GM18868 (cell line): ENCODE results near the gene FAM89B.

Source experiments
- ATAC-seq: cut with Tn5 transposase; IDR thresholded peaks from one replicate; pipeline ENCODE4 v1.9.1; 2021; ENCODE audit warnings: mild to moderate bottlenecking, moderate library complexity; ENCODE audit not compliant: unreplicated experiment

The FAM89B gene

DNA sequence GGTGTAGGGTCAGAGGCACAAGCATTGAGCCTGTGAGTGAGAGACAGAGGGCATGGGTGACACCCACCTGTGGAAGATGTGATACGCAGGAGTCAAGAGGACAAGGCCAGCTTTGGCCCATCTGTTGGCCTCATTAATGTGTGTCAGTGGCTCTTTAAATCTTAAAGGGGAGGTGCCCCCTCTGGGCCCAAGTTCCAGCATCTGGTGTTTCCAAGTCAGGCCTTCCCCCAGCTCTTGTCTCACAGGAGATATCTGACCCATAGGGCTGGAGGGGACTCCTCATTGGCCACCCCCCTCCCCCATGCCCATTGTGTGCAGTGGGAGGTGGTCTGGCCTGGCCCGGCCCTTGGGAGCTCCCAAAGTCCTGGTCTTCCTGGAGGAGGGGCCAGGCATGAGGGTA, 14.3 kb downstream of the FAM89B start:
- ATAC-seq = no peak

DNA sequence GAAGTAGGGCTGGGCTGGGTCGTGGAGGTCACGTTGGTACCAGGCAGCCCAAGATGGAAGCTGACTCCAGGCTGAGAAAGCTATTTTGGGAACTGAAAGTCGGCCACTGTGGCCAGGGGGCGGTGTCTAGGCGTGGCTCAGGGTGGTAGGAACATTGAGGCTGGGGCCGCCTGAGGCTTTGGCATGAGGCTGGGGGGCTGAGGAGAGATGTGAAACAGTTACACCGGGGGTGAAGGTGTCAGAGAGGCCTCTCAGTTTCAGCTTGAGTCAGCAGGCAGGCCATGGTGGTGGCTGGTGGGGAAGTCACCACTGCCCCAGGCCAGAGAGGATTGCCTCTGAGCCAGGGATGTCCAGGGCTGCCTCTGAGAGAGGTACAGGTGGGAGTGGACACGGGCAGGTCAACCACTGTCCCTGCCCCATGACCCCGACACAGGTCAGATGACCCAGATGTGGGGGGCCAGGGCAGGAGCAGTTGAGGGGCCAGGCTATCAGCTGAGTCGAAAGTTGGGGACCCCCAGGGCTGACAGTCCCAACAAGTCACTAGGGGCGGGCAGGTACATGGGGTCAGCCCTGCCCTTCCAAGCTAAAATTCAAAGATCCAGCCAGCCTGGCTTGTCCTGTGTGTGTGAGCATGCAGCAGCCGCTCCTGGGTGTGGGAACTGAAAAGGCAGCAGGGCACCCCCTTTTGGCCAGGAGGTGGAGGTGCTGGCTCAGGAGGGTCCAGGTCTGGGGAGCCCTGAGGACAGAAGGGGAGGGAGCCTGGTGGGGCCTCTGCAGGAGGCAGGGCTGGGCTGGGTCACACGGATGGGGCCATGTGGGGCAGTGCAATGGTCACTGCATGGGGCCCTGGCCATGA, 16.1 kb downstream of the FAM89B start:
- ATAC-seq = peak; percentile 73

DNA sequence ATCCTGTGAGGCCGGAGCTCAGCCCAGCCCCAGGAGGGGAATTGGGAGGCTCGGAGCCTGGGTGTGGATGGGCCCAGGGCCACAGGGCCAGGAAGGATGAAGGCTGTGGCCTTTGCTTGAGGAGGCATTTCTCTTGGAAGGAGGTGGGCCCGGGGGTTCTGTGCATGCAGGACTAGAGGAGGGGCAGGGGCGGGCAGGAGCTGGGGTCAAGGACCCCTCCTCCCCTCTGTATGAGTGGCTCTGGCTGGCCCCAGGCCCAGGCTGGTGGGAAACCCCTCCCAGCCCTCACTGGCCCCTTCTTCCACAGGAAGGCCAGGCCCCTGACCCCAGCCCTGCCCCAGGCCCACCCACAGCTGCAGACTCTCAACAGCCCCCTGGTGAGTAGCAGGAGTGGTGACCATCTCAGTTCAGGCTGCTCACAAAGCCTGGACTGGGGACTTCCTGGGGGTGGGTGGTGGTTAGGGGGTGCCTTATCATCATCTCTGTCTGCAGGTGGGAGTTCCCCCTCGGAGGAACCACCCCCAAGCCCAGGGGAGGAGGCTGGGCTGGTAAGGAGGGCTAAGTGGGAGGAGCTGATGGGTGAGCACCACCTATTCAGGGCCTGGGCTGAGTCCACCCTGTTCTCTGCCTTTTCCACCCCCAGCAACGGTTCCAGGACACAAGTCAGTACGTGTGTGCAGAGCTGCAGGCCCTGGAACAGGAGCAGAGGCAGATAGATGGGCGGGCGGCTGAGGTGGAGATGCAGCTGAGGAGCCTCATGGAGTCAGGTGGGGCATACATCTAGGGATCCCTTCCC, 17.3 kb downstream of the FAM89B start:
- peak; percentile 44 for ATAC-seq

DNA sequence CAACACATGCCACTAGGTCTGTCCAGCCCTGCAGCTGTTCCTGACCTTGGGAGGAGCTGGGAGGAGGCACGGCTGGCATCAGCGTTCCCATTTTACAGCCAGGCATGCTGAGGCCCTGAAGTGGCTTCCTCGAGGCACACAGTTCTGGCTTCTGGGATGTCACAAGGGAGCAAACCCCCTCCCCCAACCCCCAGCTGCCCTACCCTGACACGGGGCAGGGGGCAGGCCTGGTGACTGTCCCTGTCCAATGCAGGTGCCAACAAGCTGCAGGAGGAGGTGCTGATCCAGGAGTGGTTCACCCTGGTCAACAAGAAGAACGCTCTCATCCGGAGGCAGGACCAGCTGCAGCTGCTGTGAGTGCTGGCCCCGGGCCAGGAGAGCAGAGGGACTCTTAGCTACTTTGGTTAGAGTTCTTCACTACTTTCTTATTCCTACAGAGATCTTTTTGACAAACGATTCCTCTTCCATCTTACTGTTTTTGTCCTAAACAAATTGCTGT, 18.0 kb downstream of the FAM89B start:
- ATAC-seq = no peak

DNA sequence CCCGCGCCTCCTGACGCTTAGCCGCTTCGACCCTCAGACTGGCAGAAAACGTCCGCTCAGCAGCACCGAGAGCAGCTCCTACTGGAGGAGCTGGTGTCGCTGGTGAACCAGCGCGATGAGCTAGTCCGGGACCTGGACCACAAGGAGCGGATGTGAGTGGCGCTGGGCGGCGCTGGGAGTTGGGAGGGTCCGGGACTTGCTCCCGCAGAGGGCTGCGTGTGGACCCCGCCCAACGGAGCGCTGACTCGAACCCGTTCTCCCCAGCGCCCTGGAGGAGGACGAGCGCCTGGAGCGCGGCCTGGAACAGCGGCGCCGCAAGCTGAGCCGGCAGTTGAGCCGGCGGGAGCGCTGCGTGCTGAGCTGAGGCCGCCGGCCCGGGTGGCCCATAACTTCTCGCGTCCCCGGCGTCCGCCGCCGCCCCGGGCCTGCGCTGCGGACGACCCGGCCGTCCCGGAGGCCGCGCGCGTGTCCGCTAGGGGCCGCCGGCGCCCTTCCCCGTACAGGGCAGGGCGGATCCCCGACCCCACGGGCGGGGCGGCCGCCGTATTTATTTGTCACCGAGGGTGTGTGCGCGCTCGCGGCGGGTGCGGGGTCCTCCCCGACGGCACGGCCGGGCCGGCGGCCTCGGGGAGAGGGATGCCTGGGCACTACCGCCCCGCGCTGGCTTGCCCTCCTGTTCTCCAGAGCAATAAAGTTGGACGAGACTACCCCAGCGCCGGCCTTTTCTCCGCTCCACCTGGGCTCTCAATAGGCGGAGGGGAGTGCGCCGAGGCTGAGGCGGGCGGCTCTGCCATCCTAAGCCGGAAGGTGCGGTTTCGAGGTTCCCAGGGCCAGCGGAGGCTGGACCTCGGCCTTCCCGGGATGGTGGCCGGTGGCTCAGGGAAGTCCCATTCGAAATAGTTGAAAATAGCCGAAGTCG, 19.9 kb downstream of the FAM89B start:
- ATAC-seq = no peak

DNA sequence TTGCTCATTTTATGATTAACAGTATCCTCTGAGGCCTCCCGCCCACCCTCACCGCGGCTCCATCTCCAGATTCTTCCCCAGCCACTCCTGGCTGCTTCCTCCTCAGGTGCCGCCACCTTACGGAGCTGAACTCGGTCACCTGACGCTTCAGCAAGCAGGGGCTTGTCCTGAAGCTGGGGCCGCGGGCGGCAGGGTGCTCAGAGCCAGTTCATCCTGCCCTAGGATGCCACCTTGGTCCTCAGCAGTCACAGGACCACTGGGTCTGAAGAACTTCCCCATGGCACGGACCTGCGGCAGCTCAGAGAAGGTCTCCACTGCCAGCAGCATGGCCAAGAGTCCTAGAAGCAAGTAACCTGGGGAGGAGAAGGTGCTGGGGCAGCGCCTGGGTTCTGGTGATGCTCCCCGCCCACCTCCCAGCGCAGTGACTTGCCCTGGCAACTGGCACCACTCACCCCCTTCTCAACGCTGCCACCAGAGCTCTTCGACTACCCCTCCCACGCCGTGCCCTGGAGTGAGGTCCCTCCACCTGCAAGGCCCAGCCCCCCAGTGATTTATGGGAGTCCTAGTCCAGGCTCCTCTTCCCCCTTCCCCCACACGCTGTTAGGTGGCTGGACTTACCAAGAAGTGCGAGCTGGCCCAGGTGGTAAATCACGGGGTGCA, 20.6 kb downstream of the FAM89B start:
- ATAC-seq = no peak

DNA sequence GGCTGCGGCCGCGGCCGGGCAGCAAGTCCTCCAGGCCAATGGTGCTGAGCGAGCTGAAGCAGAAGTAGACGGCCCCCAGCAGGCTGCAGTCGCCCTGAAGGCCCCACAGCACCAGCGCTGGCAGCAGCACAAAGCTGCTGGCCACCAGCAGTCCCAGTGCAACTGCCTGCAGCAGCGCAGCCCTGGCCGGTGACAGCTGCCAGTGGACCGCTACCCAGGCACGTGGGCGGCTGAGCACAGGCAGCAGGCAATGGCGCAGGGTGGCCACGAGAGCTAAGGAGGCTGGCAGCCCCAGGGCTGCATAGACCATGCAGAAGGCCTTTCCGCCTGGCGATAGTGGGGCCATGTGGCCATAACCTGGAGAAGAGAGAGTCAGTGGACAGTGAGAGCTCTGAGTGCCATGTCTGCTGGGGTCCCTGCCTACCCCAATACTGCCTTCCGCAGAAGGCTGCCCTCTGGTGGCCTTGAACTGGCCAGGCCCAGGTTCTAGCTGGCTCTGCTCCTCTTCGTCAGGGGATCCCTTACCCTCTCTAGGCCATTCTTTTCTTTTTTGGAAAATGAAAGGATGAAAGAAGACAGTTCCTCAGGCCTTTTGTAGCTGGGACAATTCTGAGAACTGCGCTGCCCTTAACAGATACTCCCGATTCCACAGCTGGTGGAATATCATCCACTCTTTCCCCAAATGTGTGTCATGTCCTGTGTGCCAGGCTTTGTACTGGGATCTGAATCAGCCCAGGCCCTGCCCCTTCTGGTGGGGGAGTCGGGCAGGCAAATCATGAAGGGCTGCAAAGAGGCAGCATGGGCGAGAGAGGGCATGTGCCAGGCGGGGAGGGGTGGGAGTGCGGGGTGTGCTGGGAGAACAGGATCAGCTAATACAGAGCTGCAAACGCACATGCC, 21.4 kb downstream of the FAM89B start:
- ATAC-seq = no peak

DNA sequence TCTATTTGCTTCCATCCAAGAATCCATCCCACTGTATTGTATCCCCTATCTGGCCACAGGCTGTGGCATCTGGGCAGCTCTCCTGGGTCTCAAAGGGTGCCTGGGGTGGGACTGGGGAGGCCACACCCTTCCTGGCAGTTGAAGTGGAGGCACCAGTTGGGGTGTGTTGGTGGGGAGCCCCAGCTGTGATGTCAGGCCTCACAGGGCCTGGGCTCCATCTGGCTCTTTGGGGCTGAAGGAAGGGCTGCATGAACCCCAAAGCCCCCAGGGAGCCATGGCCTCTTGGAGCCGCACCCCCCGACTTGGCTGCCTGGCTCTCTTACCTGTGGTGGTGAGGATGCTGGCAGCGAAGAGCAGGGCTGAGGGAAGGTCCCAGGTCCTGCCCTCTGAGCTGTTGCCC, 22.8 kb downstream of the FAM89B start:
- ATAC-seq = no peak

DNA sequence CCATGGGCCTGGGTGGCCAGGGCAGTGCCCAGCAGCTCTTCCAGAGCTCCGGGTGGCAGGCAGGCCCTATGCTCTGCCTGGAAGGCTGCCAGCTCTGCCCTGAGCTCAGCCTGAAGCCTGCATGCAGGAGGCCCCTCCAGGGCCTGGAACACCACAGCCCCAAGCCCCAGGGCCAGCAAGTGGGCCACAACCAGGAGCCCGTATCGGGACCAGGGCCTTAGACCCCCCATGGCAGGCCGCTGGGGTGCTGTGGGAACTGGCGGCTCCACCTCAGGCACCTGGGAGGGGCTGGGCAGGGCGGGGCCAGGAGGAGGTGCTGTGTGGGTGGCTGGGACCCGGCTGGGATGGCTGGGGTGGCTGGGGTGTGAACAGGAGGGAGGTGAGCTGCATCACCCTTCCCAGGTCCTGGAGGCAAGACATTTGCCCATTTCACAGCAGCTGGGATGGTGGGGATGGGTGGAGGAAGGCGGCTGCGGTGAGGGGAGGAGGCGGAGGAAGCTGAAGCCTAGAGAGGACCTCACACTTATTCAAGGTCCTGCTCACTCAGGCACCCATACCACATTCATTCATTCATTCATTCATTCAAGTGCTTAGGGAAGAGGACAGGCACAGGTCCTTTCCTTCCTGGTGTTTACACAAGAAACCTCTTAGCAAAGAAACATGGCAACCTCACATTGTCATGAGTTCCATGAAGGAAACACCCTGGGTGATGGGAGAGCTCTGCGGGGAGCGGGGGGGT, 23.4 kb downstream of the FAM89B start, which contains the start of gene KCNK7:
Gene KCNK7, minus strand, starts transcription at position 258 of the 739 bp plus-strand sequence. Its CDS starts 28 bp downstream, at position 230.
- no peak for ATAC-seq

DNA sequence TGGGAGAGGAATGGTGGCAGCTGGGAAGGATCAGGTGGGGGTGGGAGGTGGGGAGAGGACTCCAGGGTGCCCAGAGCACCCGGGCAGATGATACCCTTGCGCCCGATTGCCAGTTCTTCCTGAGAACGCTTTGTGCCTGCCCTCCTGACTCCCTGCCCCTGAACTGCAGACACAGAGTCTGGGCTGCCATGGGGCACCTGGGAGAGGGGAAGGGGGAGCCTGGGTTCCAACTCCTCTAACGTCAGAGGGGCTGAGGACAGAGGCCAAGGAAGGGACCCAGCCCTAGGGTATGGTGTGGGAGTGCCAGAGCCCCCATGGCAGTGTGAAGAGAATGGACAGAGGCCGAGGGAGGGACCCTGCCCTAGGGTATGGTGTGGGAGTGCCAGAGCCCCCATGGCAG, 24.2 kb downstream of the FAM89B start:
- ATAC-seq = no peak

DNA sequence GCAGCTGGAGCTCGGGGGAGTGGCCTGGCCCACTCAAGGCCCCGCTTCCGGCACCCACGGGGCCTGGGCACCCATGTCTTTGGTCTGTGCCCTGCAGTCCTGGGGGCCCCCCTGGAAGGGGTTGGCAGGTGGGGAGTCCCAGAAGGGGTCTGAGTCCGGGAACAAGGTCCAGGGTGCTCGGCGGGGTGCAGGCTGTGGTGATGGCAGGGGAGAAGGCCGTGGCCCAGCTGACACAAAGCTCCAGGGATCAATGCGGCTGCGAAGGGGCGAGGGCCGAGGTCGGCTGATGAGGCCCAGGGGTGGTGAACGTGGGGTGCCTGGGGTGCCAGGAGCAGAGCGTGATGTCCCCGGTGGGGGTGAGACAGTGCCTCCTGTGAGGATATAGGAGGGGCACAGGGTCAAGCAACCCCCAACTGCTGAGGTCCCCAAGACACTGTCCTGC, 25.9 kb downstream of the FAM89B start:
- ATAC-seq = no peak

DNA sequence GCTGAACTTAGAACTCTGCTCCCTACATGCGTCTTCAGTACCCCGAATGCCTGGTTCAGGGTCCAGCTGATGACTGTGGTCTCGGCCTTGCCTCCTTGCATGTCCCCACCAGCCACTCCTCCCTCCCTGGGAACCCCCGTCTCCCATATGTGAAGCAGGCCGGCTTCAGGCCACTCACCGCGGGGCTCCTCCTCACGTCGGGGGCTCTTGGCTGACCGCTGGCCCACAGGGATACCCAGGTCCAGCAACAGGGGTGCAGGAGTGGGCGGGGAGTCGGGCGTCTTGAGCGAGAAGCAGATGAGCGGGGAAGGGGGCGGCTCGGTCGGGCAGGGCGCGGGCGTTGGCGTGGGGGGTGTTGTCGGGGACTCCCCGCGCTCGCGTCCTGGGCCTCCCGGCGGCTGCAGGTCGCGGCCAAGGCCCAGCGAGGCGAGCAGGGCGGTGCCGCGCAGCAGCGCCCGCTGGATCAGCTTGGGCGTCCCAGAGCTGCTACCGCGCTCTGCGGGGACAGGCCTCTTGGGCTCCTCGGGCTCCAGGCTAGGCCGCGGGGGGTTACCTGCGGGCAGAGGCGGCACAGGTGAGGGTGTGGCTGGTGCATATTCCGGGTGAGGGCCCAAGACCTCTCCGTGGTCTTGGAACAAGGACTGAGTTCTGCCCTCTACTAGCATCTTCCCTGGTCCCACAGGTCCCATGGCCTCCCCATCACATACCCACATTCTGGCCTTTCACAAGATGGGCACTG, 27.0 kb downstream of the FAM89B start:
- ATAC-seq = no peak

DNA sequence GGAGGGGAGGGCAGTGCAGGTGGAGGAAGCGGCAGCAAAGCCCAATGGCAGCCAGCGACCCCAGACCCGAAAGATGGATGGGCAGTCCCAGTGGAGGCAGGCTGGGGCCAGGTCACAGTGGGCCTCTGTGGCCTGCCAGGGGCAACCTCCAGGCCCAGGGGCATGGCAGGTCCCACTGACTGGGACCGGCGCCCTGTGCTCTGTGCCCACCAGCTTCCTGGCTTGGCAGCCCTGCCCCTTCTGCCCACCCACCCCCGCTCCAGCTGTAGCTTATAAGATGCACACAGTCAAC, 27.6 kb downstream of the FAM89B start:
- ATAC-seq = no peak

DNA sequence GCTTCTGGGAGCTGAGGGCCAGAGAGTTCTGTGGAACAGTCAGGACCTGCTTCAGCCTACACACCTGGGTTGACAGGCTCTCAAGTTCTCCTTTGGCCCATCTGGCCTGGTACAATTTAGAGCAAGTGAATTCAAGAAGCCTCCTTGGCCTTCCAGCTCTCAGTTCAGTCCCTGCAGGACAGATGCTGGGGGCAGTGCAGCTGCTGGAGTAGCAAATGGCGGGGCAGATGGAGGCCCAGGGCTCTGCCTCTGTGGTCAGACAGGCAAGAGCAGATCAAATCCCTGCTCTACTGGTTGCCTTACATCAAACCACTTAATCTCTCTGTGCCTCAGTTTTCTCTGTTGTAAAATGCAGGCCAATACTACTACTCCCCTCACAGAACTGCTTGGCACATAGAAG, 31.9 kb downstream of the FAM89B start:
- no peak for ATAC-seq

DNA sequence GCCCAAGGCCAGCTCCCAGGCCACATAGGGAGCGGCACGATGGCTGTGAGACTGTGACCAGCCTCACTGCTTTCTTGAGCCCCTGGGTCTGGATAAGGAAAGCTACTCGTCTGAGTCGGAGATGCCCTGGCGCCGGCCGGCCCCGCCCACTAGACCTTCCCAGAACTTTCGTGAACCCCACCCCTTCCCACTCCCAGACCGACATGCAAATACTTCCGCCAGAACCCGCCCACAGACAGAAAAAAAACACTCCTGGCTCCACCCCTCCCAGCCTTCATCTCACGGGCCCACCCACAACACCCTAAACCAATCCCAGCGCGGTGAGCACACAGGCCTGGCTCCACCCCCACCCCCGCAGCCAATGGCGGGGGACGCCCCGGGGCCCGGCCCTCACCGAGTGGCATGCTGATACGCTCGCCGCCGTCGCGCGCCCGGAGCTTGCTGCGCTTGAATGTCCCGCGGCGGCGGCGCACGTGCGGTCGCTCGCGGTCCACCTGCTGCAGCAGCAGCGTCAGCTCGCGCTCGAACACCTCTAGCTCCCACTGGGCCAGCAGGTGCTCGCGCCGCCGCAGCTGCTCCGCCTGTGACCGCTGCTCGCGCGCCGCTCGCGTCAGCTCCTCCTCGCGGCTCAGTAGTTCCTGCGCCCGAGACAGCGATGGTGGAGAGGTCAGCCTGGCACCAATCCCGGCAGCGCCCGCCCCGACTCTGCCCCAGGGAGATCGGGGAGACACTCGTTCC, 34.7 kb downstream of the FAM89B start:
- ATAC-seq = no peak

DNA sequence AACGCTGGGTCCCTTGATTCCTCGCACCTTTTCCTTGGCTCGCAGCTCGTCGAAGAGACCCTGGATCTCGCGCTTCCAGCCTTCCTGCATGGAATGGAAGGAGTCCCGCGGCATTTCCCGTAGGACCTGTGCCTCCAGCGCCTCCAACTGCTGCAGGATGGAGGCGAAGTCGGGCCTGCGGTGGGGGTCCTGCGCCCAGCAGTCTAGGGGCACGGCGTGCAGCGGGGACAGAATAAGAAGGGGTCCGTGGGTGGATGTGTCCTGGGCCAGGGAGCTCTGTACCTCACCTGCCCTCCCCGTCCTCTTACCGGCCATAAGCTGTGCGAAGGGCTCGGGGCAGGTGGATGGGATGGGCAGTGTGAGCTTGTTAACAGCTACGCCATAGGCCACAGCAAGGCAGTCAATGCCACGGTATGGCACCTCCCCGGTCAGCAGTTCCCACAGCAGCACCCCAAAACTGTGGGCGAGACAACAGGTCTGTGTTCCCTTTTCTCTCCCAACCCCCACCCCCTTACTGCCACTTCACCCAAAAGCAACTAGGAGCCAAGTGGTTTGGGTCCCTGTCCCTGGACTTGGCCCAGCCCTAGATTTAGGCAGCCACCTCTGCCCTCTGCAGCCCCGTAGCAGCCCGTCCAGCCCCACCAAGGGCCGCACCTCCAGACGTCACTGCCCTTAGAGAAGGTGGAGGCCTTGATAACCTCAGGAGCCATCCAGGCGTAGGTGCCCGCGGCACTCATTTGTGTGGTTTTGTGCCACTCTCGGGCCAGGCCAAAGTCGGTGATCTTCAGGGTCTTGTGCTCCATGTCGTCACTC, 35.5 kb downstream of the FAM89B start:
- no peak for ATAC-seq

DNA sequence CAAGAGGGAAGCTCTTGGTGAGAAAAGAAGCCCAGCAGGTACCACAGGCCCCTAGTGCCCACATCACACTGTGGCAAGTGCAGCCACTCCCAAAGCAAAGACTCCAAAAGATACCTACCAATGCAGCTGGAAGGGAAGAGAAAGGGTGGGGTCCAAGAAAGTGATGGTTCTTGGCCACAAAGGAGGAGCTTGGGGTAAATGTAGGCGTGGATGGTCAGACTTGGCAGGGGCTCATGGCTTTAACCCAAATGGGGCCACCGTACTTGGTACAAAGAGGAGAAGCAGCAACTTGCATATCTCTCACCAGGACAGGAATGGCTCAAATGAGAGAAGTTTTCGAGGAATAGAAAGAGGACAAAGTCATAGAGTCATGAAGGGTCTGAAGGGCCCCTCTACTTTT, 36.9 kb downstream of the FAM89B start:
- ATAC-seq = no peak
